NCI-H2196 (cell line): Measurements from ENCODE around the gene AKT3.

Experiments used
- DNase-seq: peaks from one replicate; lab custom pipeline; 2025; ENCODE audit not compliant: unreplicated experiment; lab: John Stamatoyannopoulos, UW

The AKT3 gene

DNA sequence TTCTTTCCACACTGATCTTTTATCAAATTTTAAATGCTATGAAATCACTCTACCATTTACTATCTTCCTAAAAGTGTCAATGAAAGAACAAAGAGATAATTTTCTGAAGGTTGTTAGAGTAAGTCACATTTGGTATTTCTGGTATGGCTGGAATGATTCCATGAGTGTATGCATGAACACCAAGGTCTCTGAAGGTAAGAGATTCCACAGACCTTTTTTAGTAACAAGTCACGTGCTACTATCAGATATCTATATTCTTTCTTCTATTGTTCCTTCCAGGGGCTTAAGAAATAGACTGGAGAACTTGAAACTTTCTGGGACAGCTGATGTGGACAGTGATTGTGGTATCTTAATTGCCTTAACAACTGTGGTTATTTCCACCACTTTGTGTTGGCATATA, 329.2 kb downstream of the AKT3 start:
- DNase-seq = no peak

- DNase-seq = no peak
Observed at GRCh38 chr1:243514927-243515326, 335.1 kb downstream of the AKT3 start.

GRCh38 chr1:243513726-243514491, 336.1 kb downstream of the AKT3 start:
- no peak for DNase-seq

GRCh38 chr1:243510928-243511327, 339.1 kb downstream of the AKT3 start:
- DNase-seq = no peak

GRCh38 chr1:243508943-243509342, 341.1 kb downstream of the AKT3 start:
- no peak for DNase-seq

DNA sequence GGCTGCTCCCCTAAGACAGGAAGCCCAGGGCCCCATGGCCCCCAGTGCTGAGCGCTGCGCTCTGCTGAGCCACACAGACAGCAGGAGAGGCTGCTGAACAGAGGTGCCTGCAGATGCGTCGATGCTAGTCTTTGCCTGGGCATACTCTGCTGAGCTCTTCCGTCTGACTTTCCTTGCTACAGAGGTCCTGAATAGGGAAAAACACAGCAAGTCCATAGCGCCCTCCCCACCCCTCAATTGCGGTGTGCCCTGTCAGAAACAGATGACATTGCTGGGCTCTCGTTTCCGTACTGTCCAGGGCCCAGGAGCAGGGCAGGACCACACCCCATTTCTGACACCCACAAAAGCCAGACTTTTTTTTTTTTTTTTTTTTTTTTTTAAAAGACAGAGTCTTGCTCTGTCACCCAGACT, 341.7 kb downstream of the AKT3 start:
- DNase-seq = no peak

- no peak for DNase-seq
Observed at GRCh38 chr1:243507672-243508302, 342.3 kb downstream of the AKT3 start.

GRCh38 chr1:243507001-243507671, 342.9 kb downstream of the AKT3 start:
- DNase-seq = no peak

DNA sequence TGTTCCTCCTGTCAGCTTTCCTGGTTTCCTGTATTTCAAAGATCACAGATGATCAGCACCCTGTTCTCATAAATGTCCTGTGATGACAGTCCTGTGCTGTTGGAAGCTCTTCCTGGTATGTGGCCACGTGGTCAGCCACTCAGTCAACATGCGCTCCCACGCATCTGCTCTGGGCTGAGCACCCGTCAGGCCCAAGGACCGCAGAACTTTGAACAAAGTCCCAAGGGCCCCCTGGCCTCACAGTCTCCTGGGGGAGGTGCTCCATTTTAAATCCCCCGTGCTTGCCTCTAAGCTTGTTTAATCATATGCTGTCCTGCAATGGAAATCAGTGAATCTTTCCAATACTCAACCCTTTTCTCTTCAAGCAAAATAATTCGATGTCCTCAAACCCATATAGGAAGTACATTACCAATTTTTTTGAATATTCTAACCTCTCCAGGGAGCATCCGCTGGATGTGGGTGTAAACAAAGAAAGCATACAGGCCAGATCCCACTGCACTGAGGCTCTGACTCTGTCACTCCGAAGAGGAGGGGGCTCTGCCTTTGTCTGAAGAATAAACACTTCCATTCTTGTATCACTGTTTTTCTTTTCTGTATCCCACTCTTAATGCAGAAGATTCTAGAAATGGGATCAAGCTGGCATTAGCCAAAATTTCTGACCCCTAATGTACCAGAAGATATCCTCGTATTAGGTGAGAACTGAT, 343.9 kb downstream of the AKT3 start:
- no peak for DNase-seq

DNA sequence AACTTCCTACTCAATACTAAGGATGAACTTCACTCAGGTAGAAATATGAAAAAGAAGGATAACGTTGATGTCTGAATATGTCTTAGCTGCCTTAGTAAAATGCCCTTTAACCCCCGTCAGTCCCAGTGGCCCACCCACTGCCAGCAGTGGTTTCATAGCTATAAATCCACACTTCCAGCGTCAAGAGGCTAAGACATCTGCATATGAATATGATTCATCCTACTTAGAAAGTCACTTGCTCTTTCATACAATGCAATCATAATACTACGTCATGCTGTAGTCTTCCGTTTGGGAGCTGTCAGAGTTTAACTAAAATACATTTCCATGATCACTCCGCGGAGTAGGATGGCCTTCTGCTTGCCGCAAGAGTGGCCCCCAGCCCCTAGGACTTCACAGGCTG, 346.9 kb downstream of the AKT3 start:
- DNase-seq = no peak

DNA sequence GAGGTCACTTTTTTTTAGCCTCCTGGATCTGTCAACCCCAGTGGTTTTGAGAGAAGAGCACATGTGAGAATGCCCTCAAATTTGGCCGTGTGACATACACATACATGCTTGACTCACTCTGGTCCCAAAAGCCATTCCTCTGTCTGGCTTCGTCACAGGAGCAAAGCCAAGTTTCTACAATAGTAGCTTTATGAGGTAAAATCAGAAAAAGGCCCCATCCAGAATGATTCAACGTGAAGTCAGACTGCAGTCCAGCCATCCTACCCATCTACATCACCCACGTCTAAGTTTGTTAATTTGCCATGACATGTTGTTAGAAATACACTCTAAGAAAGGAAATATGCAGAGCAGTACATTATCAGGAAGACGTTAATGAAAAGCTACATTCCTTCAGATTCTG, 349.0 kb downstream of the AKT3 start:
- no peak for DNase-seq

- DNase-seq = no peak
Observed at GRCh38 chr1:243500512-243500911, 349.5 kb downstream of the AKT3 start.

DNA sequence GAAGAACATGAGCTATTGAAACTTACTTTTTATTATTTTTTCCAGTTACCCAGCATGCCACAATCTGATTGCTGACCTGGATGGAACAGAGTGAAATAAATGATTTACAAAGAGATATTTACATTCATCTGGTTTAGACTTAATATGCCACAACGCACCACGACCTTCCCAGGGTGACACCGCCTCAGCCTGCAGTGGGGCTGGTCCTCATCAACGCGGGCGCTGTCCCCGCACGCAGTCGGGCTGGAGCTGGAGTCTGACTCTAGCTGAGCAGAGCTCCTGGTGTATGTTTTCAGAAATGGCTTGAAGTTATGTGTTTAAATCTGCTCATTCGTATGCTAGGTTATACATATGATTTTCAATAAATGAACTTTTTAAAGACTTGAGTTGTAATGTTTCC, 350.3 kb downstream of the AKT3 start:
- DNase-seq = no peak

GRCh38 chr1:243499248-243499647, 350.8 kb downstream of the AKT3 start:
- DNase-seq = no peak

- DNase-seq = no peak
Observed at GRCh38 chr1:243497939-243498681, 351.9 kb downstream of the AKT3 start.

DNA sequence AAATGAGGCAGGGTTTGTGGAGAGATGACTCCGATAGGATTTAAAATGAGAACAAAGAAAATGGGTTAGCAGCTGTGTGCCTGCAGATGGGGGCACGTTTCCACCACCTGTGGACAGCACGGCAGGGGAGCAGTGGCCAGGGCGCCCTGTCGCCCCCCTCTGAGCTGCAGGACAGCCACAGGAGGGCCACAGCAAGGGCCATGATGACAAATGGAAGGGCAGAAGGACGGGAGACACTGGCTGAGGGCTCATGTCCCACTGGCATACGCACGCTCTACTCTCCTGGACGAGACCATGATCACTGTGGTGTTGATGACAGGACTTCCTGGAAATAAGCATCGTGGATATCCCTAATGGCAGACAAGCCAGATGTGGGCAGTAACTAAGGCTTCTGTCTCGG, 353.2 kb downstream of the AKT3 start:
- DNase-seq = no peak

DNA sequence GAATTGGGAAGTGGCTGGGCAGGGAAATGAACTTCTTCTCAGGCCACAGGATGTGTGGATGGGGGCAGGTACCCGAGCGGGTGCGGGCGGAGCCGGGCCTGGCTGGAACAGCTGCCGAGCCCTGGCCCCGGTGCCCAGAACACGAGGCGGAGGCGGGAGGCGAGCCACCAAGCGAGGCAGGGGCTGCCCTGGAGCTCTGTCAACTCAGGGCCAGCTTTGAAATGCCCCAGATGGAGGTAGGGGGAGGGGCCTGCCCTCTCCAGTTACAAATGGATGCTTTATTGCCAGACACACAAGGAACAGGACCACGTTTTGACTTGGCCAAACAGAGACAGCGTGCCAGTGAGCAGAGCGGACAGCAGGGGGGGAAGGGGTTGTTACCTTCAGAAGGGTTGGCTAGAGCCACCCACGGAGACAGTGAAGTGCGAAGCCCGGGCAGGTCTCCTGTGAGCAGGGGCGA, 353.8 kb downstream of the AKT3 start:
- DNase-seq = no peak

DNA sequence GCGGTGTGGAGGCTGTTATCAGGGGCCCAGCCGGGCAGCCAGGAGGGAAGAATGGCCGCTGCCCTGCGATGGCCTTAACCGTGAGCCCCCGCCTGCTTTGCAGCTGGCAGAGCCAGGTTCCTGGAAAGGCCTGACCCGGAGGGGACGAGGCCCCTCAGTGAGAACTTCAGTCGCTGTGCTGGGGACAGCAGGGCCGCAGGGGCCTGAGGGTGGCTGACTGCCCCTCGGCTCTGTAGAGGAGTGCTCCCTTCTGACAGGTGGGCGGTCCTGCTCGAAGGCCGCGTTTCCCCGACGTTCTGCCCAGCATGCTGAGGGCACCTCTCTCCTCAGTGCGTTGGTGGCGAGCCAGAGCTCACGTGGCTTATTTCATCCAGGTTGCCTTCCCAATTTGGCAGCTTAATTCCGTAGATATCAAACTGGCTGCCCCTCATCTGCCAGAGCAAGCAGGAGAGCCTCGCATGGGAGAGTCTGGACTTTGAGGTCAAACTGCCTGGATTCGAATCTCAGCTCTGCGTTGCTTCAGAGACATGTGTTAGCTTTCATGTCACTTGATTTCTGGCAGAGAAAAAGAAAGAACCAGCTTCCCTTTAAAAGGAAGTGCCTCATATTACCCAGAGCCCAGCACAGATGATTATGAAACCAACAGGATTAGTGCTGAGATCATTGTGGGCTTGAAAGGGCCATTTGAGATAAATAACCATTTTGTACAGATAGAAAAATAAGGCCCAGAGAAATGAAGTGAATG, 354.4 kb downstream of the AKT3 start:
- no peak for DNase-seq

DNA sequence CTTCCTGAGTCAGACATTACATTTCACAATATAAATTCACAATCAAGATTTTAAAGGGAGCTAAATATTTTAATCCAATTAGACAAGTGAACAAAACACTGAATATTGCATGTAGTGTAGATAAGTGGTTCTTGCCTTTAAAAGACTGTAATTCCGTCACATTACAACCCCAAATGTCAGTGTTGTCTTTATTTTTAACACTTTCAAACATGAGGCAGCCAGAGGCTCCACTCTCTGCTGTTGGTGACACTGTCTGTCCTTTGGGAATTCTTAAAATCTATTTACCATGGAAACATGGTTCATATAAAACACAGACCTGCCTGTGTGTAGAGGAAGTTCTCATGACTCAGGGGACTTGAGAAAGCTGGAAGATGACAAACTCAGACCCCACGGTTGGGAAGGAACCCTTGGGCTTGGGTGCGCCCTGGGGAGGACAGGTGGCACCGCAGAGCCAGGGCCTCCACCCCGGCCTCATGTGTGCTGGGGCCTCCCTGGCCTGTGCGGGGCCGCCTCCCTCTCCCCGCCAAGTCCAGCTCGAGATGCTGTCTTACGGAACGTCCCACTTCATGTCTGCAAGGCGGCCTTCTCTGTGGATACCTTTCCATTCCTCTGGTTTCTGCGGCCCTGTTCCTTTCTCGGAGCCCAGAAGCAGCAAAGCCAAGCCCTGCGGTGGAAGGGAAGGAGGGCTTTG, 355.2 kb downstream of the AKT3 start:
- no peak for DNase-seq
